ENCODE measurements around the gene CERS3.

DNA sequence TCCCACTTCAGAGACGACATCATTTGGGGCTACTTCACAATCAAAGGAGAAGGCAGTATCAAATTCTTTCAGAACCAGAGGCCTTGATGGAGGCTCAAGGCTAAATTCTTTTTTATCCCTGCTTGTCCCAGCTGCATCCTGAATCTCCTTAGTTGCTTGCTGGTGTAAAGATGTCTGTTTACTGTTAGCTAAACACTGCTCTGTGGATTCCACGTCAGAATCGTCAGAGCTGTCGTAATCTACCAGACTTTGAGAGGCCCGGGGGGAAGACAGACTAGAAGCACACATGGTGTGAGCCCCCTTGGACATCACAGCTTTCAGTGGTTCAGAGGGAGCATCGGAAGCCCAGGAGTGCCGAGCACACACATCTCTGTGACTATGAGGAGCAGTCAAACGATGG is 40.6 kb upstream of the CERS3 start:
- TF ChIP-seq, protein P1, sequence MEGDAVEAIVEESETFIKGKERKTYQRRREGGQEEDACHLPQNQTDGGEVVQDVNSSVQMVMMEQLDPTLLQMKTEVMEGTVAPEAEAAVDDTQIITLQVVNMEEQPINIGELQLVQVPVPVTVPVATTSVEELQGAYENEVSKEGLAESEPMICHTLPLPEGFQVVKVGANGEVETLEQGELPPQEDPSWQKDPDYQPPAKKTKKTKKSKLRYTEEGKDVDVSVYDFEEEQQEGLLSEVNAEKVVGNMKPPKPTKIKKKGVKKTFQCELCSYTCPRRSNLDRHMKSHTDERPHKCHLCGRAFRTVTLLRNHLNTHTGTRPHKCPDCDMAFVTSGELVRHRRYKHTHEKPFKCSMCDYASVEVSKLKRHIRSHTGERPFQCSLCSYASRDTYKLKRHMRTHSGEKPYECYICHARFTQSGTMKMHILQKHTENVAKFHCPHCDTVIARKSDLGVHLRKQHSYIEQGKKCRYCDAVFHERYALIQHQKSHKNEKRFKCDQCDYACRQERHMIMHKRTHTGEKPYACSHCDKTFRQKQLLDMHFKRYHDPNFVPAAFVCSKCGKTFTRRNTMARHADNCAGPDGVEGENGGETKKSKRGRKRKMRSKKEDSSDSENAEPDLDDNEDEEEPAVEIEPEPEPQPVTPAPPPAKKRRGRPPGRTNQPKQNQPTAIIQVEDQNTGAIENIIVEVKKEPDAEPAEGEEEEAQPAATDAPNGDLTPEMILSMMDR (optimal IDR thresholded peaks at IDR 0.05 in 1 of 3, IDR thresholded peaks at IDR 0.05 in 1 of 3, conservative IDR thresholded peaks at IDR 0.05 in 1 of 3; ENCODE audit: extremely low read depth in 1 of 3, insufficient read depth in 2 of 3, low read length in 3 of 3): no peak
- no peak for TF ChIP-seq EZH2 (IDR thresholded peaks at IDR 0.05; ENCODE audit: low read length)
